Activated T-cell treated with anti-CD3 and anti-CD28 coated beads, Interleukin-2, amount 50 U/mL, for 48 hours (primary cell): ENCODE results near the gene DMKN.

ENCODE experiments used
- DNase-seq, 2 experiments: peaks; one replicate each; pipeline ENCODE4 v3.0.0-alpha.2; 2020

Gene DMKN

GRCh38 chr19:35460608-35461007 is 52.8 kb downstream of the DMKN start:
- DNase-seq: no peak

- no peak for DNase-seq
Measured at GRCh38 chr19:35459414-35460082, 53.9 kb downstream of the DMKN start.

GRCh38 chr19:35458731-35459391 is 54.6 kb downstream of the DMKN start:
- DNase-seq: no peak

- no peak for DNase-seq
Measured at GRCh38 chr19:35458192-35458591, 55.3 kb downstream of the DMKN start.

- DNase-seq: no peak
Measured at GRCh38 chr19:35457173-35457572, 56.3 kb downstream of the DMKN start.

- DNase-seq: no peak
Measured at GRCh38 chr19:35455616-35456201, 57.7 kb downstream of the DMKN start.

GRCh38 chr19:35454663-35455062 is 58.8 kb downstream of the DMKN start:
- no peak for DNase-seq

GRCh38 chr19:35451338-35452096 is 61.9 kb downstream of the DMKN start:
- peak; percentile 41 to 43 for DNase-seq

- no peak for DNase-seq
Measured at GRCh38 chr19:35449359-35450043, 63.9 kb downstream of the DMKN start.

GRCh38 chr19:35447606-35448469 is 65.6 kb downstream of the DMKN start, which contains the start of gene FFAR2:
TSS of gene FFAR2 (plus strand) at chr19:35448257. CDS start at chr19:35449715, 1,458 bp downstream.
- DNase-seq: no peak
